GM12878 (cell line): ENCODE data around the gene ADGB. TPM values are rescaled to one million over a fixed set of nuclear protein-coding genes. Genes with fewer than 3 reads are reported as not detected.

Experiments
- ATAC-seq: fragments of 200-7000 bp; cut with Tn5 transposase; 3 replicates; pipeline ENCODE4 v1.9.1; 2020; ENCODE audit warnings: mild to moderate bottlenecking, moderate library complexity
- BruUV-seq: library from RNA; stranded (reverse); fragments of 400-500 nt; replicated peaks from 2 replicates; lab custom pipeline; 2021; lab: Mats Ljungman, UMichigan
- CTCF ChIA-PET: fragments of 300-600 bp; sonication (Branson Sonifier 250); formaldehyde crosslinking; extraction: SDS; loops from one replicate; lab custom pipeline; 2021; ENCODE audit warnings: inconsistent platforms; lab: Yijun Ruan, JAX
- POLR2A ChIA-PET: fragments of 350-600 bp; formaldehyde crosslinking; extraction: SDS; loops from one replicate; lab custom pipeline; 2021; ENCODE audit warnings: inconsistent platforms; lab: Charles Lee
- RAD21 ChIA-PET: fragments of 300-600 bp; sonication (Branson Sonifier 250); formaldehyde crosslinking; loops from one replicate; lab custom pipeline; 2023; ENCODE audit warnings: antibody characterized with exemption; ENCODE audit not compliant: unreplicated experiment; lab: Charles Lee
- SMC1A ChIA-PET: fragments of 300-600 bp; sonication (Branson Sonifier 250); formaldehyde crosslinking; loops from one replicate; lab custom pipeline; 2023; ENCODE audit not compliant: unreplicated experiment, uncharacterized antibody; lab: Charles Lee
- DNase-seq: peaks from one replicate; pipeline ENCODE4 v3.0.0-alpha.2; 2011; ENCODE audit warnings: low read depth, low spot score
- FAIRE-seq: peaks from 3 replicates; lab custom pipeline; 2011; peaks lifted over from hg19 to GRCh38; lab: Jason Lieb, UNC
- H2AFZ ChIP-seq: 2 replicates; pipeline ENCODE4 v1.6.0; 2011; ENCODE audit warnings: low read depth, low read length, control low read depth; ENCODE audit not compliant: control insufficient read depth
- H3K27ac ChIP-seq: 2 replicates; pipeline ENCODE4 v1.5.1; 2011; ENCODE audit warnings: control low read depth; ENCODE audit not compliant: control insufficient read depth, insufficient read depth
- H3K27me3 ChIP-seq, 2 experiments: replicated peaks in 1 of 2; 2 replicates each; pipeline versions ENCODE4 v1.6.0 to v1.6.1; 2011; ENCODE audit warnings: low read length in 1 of 2; ENCODE audit not compliant: control insufficient read depth in 2 of 2, insufficient read depth in 2 of 2
- H3K36me3 ChIP-seq, 2 experiments: 2 replicates each; pipeline ENCODE4 v1.5.1; 2011; ENCODE audit warnings: low read length in 1 of 2; ENCODE audit not compliant: control insufficient read depth in 2 of 2, insufficient read depth in 2 of 2
- H3K4me1 ChIP-seq: 2 replicates; pipeline ENCODE4 v1.6.1; 2011; ENCODE audit warnings: mild to moderate bottlenecking, low read length, moderate library complexity, mixed read lengths; ENCODE audit not compliant: control insufficient read depth, insufficient read depth
- H3K4me2 ChIP-seq: 2 replicates; pipeline ENCODE4 v1.6.0; 2011; ENCODE audit warnings: control low read depth; ENCODE audit not compliant: control insufficient read depth, insufficient read depth
- H3K4me3 ChIP-seq: fragments of 200-600 bp; sonication (generic); 2 replicates; pipeline ENCODE4 v1.5.1; 2016
- H3K79me2 ChIP-seq: 2 replicates; pipeline ENCODE4 v1.6.0; 2011; ENCODE audit warnings: low read length; ENCODE audit not compliant: control insufficient read depth, insufficient read depth
- H3K9ac ChIP-seq: 2 replicates; pipeline ENCODE4 v1.8.0; 2011; ENCODE audit warnings: low read length, control low read depth, mixed read lengths; ENCODE audit not compliant: control insufficient read depth, insufficient read depth
- H3K9me3 ChIP-seq: replicated peaks from 3 replicates; pipeline ENCODE4 v1.5.1; 2011; ENCODE audit warnings: mild to moderate bottlenecking, low read length; ENCODE audit not compliant: control insufficient read depth, insufficient read depth
- H4K20me1 ChIP-seq: 2 replicates; pipeline ENCODE4 v1.6.0; 2011; ENCODE audit not compliant: control insufficient read depth, insufficient read depth
- CREB1 ChIP-seq: IDR thresholded peaks from 2 replicates; pipeline ENCODE4 v1.6.1; 2012; ENCODE audit warnings: low read depth, mild to moderate bottlenecking, inconsistent platforms
- SREBF2 ChIP-seq: IDR thresholded peaks from 2 replicates; pipeline ENCODE4 v1.6.1; 2012; ENCODE audit warnings: mild to moderate bottlenecking, low read length
- USF1 ChIP-seq: IDR thresholded peaks from 2 replicates; pipeline ENCODE4 v1.6.1; 2011; ENCODE audit warnings: borderline replicate concordance, low read depth, mild to moderate bottlenecking, moderate library complexity, mixed read lengths, low read length; ENCODE audit not compliant: insufficient read depth; ENCODE audit errors: extremely low read length
- WGBS: methylation state at CpG from one replicate; pipeline ENCODE4 v1.1.6; 2016; ENCODE audit warnings: low lambda C conversion rate; ENCODE audit not compliant: insufficient replicate concordance, insufficient coverage; ENCODE audit errors: missing lambda C conversion rate; 5-methylcytosine and 5-hydroxymethylcytosine counted together
- in situ Hi-C: fragments of 300-500 bp; cut with MboI; formaldehyde crosslinking; loops from 9 replicates; pipeline ENCODE4 v1.14.3; 2018; ENCODE audit warnings: mixed read lengths
- intact Hi-C: fragments of 100-400 bp; cut with micrococcal nuclease; formaldehyde crosslinking; loops from one replicate; pipeline ENCODE4 v1.14.2; 2022; ENCODE audit not compliant: unreplicated experiment
- polyA plus RNA-seq, 11 experiments: library from polyadenylated mRNA; depleted of rRNA in 4 of 11; unstranded in 6 of 11; stranded (reverse) in 5 of 11; fragments of >200 nt; fragmentation: Nextera tagmentation in 4 of 11; fragmentation: Illumina TruSeq in 1 of 11; extraction: Ambion mirVana in 4 of 11; extraction: Trizol in 1 of 11; gene quantifications; 1 replicate in 1 of 11; 2 replicates in 10 of 11; pipeline versions ENCODE4 v1.2.1 to v1.2.3, GENCODE V29; 2011 to 2016; ENCODE audit warnings: inconsistent platforms in 2 of 11, missing spikeins in 2 of 11, low read depth in 1 of 11
- total RNA-seq, 4 experiments: library from RNA; depleted of rRNA in 3 of 4; stranded (reverse); fragments of >200 nt in 3 of 4; fragmentation: Illumina TruSeq in 1 of 4; extraction: Trizol in 1 of 4; gene quantifications; 2 replicates each; pipeline versions ENCODE4 v1.2.1 to v1.2.3, GENCODE V29; 2013 to 2021
- TF ChIP-seq, protein P1 (sequence below): IDR thresholded peaks from 2 replicates; pipeline ENCODE4 v1.6.1; 2011; ENCODE audit warnings: borderline replicate concordance, low read depth, mild to moderate bottlenecking, moderate library complexity, low read length; ENCODE audit not compliant: insufficient read depth, poor library complexity, severe bottlenecking
- TF ChIP-seq, protein P2 (sequence below), 3 experiments: IDR thresholded peaks in 2 of 3; conservative IDR thresholded peaks in 1 of 3; 2 replicates each; pipeline ENCODE4 v1.5.1; 2011; ENCODE audit warnings: low read depth in 3 of 3, low read length in 3 of 3, mild to moderate bottlenecking in 3 of 3, control low read depth in 2 of 3, moderate library complexity in 2 of 3, inconsistent platforms in 1 of 3, mixed read lengths in 1 of 3; ENCODE audit not compliant: control insufficient read depth in 2 of 3, insufficient read depth in 1 of 3; ENCODE audit errors: extremely low read depth in 1 of 3

ADGB gene
- total and polyA plus RNA-seq, 10 of the 15 experiments (the other 5 are each of a cell fraction or from before 2014, with no cell fraction given), result not detected

DNA sequence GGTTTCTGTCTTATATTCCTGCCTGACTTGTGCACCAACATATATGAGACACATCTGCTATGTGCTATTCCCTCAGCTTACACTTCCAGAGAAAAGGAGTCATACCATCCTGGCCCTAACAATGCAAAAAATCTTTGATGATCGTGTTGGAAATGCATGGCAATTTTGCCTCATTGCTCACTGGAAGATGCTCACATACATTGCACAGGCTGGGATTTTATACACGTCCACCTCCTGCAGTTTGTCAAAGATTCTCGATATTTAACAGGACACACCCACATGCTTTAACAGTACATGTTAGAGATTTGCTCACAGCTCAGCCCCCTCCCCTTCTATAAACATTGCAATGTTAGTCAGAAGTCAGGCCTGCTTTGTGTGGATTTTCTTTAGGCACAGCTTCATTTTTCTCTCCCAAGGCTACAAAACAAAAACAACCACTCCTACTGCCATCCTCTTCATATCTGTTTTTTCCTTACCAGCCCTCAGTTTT, 66.1 kb downstream of the ADGB start:
- FAIRE-seq (no peak), ATAC-seq (no peak), DNase-seq (no peak)
- Histone ChIP-seq H3K4me3 (no peak overlapping the region), H4K20me1 (no peaks in the 10 kb centered on the region), H3K36me3 (no peaks in the 10 kb centered on the region), H3K4me2 (no peak overlapping the region), H3K9ac (no peak overlapping the region), H3K9me3 (no peaks in the 10 kb centered on the region), H3K27ac (no peak overlapping the region), H2AFZ (no peak overlapping the region), H3K27me3 (no peaks in the 10 kb centered on the region; a peak in 1 of 4 replicates), H3K79me2 (no peaks in the 10 kb centered on the region), H3K4me1 (no peaks in the 10 kb centered on the region)
- CTCF ChIA-PET, result no interaction called here
- SMC1A ChIA-PET, result interaction anchor here (0.7 to 1.0 kb wide), 3 partner anchors 12 to 19 kb away, joined by 3 to 5 read pairs (median 3); no protein-coding TSS in a partner anchor
- POLR2A ChIA-PET, result no interaction called here
- 14% methylated on average over 3 of the region's 3 CpGs for WGBS
- TF ChIP-seq, protein P1, sequence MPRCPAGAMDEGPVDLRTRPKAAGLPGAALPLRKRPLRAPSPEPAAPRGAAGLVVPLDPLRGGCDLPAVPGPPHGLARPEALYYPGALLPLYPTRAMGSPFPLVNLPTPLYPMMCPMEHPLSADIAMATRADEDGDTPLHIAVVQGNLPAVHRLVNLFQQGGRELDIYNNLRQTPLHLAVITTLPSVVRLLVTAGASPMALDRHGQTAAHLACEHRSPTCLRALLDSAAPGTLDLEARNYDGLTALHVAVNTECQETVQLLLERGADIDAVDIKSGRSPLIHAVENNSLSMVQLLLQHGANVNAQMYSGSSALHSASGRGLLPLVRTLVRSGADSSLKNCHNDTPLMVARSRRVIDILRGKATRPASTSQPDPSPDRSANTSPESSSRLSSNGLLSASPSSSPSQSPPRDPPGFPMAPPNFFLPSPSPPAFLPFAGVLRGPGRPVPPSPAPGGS, result no peak
- no peak for TF ChIP-seq SREBF2
- no peak for TF ChIP-seq USF1
- TF ChIP-seq CREB1, result no peak
- TF ChIP-seq, protein P2, sequence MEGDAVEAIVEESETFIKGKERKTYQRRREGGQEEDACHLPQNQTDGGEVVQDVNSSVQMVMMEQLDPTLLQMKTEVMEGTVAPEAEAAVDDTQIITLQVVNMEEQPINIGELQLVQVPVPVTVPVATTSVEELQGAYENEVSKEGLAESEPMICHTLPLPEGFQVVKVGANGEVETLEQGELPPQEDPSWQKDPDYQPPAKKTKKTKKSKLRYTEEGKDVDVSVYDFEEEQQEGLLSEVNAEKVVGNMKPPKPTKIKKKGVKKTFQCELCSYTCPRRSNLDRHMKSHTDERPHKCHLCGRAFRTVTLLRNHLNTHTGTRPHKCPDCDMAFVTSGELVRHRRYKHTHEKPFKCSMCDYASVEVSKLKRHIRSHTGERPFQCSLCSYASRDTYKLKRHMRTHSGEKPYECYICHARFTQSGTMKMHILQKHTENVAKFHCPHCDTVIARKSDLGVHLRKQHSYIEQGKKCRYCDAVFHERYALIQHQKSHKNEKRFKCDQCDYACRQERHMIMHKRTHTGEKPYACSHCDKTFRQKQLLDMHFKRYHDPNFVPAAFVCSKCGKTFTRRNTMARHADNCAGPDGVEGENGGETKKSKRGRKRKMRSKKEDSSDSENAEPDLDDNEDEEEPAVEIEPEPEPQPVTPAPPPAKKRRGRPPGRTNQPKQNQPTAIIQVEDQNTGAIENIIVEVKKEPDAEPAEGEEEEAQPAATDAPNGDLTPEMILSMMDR (IDR thresholded peaks at IDR 0.05 in 2 of 3, conservative IDR thresholded peaks at IDR 0.05 in 1 of 3; ENCODE audit: control insufficient read depth in 2 of 3, extremely low read depth in 1 of 3, insufficient read depth in 1 of 3, low read depth in 3 of 3, low read length in 3 of 3), result no peak
- BruUV-seq, result no TSS peak
- intact Hi-C loops (no loop called here), in situ Hi-C loops (no loop called here)
- RAD21 ChIA-PET, result no interaction called here
